Muscle layer of colon (tissue), 2 donors: Measurements from ENCODE around the gene AHCYL2.

ENCODE experiments used
- H3K27ac ChIP-seq: one replicate; pipeline ENCODE4 v1.7.0; 2013; ENCODE audit warnings: low read depth, mild to moderate bottlenecking, low read length, moderate library complexity
- H3K27me3 ChIP-seq, 2 donors: one replicate each; pipeline ENCODE4 v1.7.0; 2013; ENCODE audit warnings: low read length in 2 of 2, mild to moderate bottlenecking in 2 of 2; ENCODE audit not compliant: insufficient read depth in 2 of 2, control insufficient read depth in 1 of 2
- H3K36me3 ChIP-seq: one replicate; pipeline ENCODE4 v1.7.0; 2013; ENCODE audit warnings: mild to moderate bottlenecking, low read length; ENCODE audit not compliant: insufficient read depth
- H3K4me1 ChIP-seq: one replicate; pipeline ENCODE4 v1.7.0; 2013; ENCODE audit warnings: mild to moderate bottlenecking, low read length; ENCODE audit not compliant: insufficient read depth
- H3K4me3 ChIP-seq, 2 donors: one replicate each; pipeline ENCODE4 v1.7.0; 2013; ENCODE audit warnings: low read length in 2 of 2, low read depth in 1 of 2, mild to moderate bottlenecking in 1 of 2, moderate library complexity in 1 of 2
- H3K9ac ChIP-seq: one replicate; pipeline ENCODE4 v1.7.0; 2013; ENCODE audit warnings: low read length
- H3K9me3 ChIP-seq: one replicate; pipeline ENCODE4 v1.7.0; 2013; ENCODE audit warnings: mild to moderate bottlenecking, low read length
- donor health status: abdominal sarcoma.
- donor health status: Adenocarcinoma of cecum.

Gene AHCYL2

DNA sequence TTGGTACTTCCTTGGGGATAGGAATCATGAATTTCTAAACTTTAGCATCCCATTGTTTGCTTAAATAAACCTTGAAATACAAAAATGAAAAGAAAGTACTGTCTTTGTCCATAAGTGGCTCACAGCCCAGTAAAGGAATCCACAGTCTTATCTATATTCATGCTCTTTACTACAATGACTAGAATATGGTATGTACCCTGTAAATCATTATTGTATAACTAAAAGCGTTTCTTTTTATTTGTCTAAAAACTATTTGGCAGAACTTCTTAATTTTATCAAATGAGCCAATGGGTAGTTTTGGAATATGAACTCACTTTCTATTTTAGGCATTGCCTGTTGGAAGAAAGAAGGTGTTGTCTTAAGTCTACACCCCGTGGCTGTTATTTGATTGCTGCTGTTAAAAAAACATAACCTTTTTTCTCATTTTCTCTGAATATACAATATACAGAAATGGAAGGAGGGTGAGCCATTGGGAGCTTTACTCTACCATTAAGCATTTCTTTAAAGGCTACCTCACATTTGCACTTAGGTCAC, 197.0 kb downstream of the AHCYL2 start:
- H3K9me3 ChIP-seq, result no peaks in the 10 kb centered on the region

DNA sequence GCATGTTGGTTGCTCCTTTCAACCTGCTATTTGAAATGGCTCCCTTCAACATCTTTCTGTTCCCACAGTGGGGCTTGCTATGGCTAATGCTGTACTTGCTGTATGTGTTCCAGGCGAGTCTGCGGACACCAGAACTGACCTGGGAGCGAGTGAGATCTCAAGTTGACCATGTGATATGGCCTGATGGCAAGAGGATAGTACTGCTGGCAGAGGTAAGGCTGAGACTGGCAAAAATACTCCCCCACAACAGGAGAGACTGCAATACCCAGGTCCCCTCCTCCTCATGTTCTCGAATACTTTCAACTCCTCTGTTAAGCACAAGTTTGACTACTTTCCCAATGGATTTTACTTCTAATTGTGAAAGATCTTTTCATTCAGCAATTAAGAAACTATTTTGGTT, 197.9 kb downstream of the AHCYL2 start:
- peaks cover 30% of the 10 kb centered on the region for H3K36me3 ChIP-seq
- no peak overlapping the region for H3K4me3 ChIP-seq
- H3K27me3 ChIP-seq, result no peaks in the 10 kb centered on the region
- no peak overlapping the region for H3K27ac ChIP-seq
- H3K4me1 ChIP-seq, result no peaks in the 10 kb centered on the region
- no peak overlapping the region for H3K9ac ChIP-seq
- H3K9me3 ChIP-seq, result no peaks in the 10 kb centered on the region

More for the DNA sequence above, 197.0 kb downstream of the AHCYL2 start:
- Histone ChIP-seq H3K9ac (no peak overlapping the region), H3K4me3 (no peak overlapping the region), H3K27ac (no peak overlapping the region), H3K4me1 (no peaks in the 10 kb centered on the region), H3K36me3 (peaks cover 22% of the 10 kb centered on the region), H3K27me3 (no peaks in the 10 kb centered on the region)

DNA sequence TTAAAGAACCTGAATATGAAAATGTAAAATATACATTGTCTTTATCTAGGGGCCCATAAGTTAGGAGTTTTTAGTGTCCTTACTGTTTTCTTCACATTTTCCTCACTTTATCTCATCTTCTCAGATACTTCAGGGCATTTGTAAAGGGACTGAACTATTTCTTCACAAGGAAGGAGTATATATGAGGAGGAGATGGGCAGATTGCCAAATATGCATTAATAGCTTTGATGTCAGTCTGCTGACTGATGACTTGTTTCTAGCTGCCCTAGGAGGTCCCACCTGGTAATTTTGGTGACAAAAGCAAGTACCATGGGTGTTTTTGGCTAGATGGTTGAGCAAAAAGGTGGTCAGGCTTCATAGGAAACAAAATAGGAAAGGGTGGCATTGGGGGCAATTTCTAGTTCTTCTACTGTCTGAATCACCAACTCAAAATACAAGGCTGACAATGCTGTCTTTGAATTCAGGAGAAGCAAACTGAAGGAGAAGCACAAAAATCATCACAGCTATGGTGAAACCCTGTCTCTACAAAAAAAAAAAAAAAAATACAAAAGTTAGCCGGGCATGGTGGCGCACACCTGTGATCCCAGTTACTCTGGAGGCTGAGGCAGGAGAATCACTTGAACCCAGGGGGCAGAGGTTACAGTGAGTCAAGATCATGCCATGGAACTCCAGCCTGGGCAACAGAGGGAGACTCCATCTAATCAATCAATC, 199.0 kb downstream of the AHCYL2 start:
- Histone ChIP-seq H3K27ac (no peak overlapping the region), H3K9ac (no peak overlapping the region), H3K4me1 (no peaks in the 10 kb centered on the region), H3K9me3 (no peaks in the 10 kb centered on the region), H3K36me3 (peaks cover 30% of the 10 kb centered on the region), H3K4me3 (no peak overlapping the region), H3K27me3 (no peaks in the 10 kb centered on the region)

DNA sequence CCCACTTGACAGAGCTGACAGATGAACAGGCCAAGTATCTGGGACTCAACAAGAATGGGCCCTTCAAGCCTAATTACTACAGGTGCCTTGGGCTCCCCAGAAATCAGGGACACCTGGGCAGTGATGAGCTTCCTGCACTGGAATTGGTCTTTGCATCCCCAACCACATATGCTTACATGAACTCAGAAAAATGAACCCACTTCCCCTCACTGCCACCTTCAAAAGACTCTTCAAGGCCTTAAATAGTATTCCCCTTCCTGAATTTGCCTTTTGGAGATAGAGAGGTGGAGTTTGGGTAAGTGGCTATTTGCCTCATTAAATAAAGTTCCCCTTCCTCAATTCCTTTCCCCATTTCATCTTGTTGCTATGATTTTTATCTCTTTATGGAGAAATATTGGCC, 201.7 kb downstream of the AHCYL2 start:
- Histone ChIP-seq H3K4me3 (no peak overlapping the region), H3K9me3 (no peaks in the 10 kb centered on the region), H3K27me3 (peaks cover 0 to 3% of the 10 kb centered on the region in 2 donors), H3K27ac (no peak overlapping the region), H3K4me1 (no peaks in the 10 kb centered on the region), H3K36me3 (peaks cover 22% of the 10 kb centered on the region), H3K9ac (no peak overlapping the region)

DNA sequence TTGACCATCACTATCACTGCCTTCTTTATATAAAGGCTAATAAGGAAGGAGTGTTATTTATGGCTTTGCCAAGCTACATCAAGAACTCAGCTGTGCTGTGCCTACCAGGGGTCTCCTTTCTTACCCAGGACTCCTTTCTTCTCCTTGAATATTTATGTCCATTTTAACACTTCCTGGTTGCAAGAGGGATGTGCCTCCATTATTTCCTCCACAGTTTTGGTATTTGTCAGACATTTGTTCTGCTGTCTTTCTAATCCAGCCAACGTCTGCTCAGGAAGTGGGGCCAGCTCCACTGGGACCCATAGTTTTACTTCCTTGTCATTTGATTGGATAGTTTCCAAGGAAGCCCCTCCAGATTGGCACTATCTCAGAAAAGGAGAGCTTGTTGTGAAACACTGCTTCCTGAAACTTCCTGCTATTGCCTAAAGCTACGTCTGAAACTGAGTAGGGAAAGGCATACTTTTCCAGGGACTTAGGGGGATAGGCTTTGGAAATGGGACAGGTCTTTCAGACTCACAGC, 202.8 kb downstream of the AHCYL2 start:
- peaks cover under 1 to 12% of the 10 kb centered on the region in 2 donors for H3K27me3 ChIP-seq
- no peak overlapping the region for H3K9ac ChIP-seq
- H3K36me3 ChIP-seq, result peaks cover 20% of the 10 kb centered on the region
- H3K9me3 ChIP-seq, result no peaks in the 10 kb centered on the region
- H3K4me3 ChIP-seq, result no peak overlapping the region
- no peaks in the 10 kb centered on the region for H3K4me1 ChIP-seq
- H3K27ac ChIP-seq, result no peak overlapping the region

DNA sequence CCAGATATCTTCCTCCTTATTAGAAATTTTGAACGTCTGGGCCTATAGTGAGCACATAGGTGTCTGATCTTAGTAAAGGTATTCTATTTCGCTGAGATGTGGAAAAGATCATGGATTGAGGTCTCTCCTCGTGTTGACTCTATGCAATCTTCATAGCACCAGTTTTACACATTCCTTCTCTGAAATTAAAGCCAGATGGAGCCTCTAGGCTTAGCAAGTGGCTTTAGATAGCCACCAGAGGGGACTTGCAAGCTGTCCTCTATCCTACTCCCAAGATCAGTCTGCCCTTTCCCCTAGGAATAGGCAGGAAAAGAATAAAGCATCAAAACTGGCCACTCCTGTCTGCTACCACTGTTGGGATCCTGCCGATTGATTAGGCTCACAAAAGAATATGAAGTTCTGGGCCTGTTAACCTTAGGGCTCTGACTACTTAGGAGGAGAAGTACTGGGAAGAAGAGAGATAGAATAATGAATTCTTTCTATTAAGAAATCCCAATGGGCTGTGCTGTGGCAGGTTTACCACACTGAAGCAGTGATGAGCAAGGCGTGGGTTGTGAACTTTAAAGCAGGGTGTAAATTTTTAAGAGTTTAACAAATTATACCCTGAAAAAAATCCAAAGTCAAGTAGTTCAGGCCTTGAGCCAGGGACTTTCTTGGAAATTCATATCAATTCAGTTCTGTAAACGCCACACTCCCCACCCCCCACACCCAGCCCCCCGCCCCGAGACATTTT, 207.2 kb downstream of the AHCYL2 start:
- Histone ChIP-seq H3K27me3 (peaks cover 16 to 26% of the 10 kb centered on the region in 2 donors), H3K9ac (no peak overlapping the region), H3K36me3 (peaks cover 5% of the 10 kb centered on the region), H3K4me3 (no peak overlapping the region), H3K4me1 (peaks cover 13% of the 10 kb centered on the region), H3K9me3 (no peaks in the 10 kb centered on the region), H3K27ac (no peak overlapping the region)

DNA sequence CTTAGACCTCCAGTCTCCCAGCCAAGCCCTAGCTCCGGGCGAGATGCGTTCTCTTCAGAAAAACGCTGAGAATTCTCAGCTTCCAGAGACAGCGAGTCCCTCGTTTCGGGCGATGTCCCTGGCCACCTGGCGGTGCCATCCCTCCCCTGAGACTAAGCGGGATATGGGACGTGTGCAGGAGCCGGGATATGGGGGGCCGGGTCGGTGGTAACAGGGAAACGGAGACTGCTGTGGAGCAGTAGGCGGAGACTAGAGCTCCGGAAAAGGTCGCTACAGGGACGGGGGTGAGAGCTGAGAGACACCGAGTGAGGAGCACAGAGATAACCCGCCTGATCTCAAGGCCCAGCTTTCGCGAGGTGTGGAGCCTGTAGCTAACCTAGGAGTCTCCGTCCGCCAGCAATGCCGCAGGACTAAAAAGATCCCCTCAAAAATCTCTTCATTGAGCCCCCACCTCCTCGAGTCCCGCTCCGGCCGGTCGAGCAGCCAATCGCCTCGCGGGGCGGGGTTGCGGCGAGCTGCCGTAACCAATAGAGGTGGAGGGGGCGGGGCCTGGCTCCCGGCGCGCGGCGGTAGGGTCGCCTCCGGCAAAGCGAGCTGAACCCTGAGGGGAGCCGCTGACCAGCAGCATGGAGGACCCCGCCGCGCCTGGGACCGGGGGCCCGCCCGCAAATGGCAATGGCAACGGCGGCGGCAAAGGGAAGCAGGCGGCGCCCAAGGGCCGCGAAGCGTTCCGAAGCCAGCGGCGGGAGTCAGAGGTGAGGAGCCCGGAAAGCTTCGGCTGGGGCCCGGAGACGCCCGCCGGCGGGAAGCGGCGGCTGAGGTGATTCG, 209.2 kb downstream of the AHCYL2 start, which contains the start of gene STRIP2:
TSS of gene STRIP2 (plus strand) at position 586 of the 828 bp plus-strand sequence. CDS start at position 627, 41 bp downstream.
- Histone ChIP-seq H3K27me3 (peaks cover 16 to 26% of the 10 kb centered on the region in 2 donors), H3K9ac (no peak within 1 kb of the TSS), H3K9me3 (no peaks in the 10 kb centered on the region), H3K4me1 (peaks cover 13% of the 10 kb centered on the region), H3K4me3 (peak within 1 kb of the TSS; percentile 71 to 76), H3K27ac (peak within 1 kb of the TSS; percentile 29), H3K36me3 (no peaks in the 10 kb centered on the region)

DNA sequence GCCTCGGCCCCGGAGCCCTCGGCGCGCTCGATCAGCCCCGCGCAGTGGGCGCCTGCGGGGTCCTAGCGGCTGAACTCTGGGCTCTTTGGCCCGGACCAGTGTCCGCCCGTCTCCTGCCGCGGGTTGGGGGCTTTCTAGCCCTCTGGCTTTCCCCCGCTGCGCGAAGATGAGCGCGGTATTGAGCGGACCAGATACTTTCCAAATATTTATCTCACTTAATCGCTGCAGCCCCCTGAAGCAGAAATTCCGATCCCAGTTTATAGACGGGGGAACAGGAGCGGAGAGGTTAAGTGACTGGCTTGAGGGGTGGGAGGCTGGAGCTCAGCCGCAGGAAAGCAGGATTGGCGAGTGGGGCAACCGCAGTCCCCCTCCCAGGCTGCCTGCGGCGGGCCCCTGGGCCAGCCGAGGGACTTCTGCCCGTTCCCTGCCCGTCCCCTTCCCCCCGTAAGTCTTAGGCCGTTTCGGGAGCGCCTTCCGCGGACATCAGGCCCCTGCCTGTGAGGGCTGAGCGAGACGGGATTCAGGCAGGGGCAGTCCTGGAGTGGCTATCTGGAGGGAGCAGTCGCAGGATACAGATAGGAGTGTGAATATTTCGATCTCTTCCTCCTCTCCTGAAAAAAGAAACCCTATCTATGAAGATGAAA, 210.0 kb downstream of the AHCYL2 start:
- H3K4me3 ChIP-seq, result peak overlapping the region; percentile 71 to 76
- H3K36me3 ChIP-seq, result no peaks in the 10 kb centered on the region
- H3K9me3 ChIP-seq, result no peaks in the 10 kb centered on the region
- peaks cover 16 to 26% of the 10 kb centered on the region in 2 donors for H3K27me3 ChIP-seq
- H3K9ac ChIP-seq, result no peak overlapping the region
- H3K27ac ChIP-seq, result peak overlapping the region; percentile 29
- peaks cover 13% of the 10 kb centered on the region for H3K4me1 ChIP-seq

DNA sequence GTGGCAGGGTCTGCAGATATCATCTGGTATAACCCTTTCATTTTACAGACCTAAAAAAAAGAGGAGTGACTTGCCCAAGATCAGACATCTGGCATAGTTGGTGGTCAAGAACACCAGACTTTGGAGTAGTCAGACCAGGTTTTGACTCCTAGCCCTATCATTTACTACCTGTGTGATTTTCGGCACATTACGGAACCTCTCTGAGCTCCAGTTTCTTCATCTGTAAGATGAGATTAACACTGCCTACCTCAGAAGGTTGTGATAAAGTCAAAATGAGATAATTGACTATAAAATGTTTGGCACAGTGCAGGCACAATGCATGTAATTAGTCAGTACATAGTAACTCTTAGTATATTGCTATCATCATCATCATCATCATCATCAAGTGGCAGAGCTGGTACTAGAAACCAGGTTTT, 210.6 kb downstream of the AHCYL2 start:
- H3K4me1 ChIP-seq, result peaks cover 13% of the 10 kb centered on the region
- H3K27me3 ChIP-seq, result peaks cover 16 to 26% of the 10 kb centered on the region in 2 donors
- no peak overlapping the region for H3K27ac ChIP-seq
- H3K9ac ChIP-seq, result no peak overlapping the region
- H3K9me3 ChIP-seq, result no peaks in the 10 kb centered on the region
- no peaks in the 10 kb centered on the region for H3K36me3 ChIP-seq
- peak overlapping the region in 1 of 2 donors; percentile 76 for H3K4me3 ChIP-seq

DNA sequence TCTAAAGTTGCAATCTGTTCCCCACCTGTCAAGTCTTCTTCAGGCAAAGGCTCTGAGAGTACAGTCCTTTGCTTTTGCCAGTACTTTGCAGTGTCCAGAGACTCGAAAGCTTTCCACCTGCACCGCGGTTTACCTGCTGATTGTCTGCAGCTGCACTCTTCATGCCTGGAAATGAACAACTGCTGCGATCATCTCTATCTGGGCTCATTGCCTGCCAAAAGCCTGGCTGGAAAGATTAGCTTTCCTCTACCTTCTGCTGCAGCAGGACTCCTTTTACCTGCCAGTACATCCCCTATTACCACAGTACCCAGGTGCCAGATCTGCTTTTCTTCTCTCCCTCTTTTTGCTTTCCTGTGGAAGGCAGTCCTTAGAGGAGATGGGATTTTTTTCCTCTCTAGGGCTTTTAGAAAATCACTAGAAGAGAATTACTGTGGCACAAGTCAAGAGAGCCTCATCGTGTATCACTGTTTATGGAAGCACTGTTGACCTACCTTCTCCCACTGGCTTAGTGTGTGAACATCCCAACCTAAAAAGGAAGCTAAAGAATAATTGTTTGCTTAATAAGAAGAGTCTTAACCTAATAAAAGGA, 211.6 kb downstream of the AHCYL2 start:
- Histone ChIP-seq H3K9me3 (no peaks in the 10 kb centered on the region), H3K9ac (no peak overlapping the region), H3K27me3 (peaks cover 16 to 24% of the 10 kb centered on the region in 2 donors), H3K4me1 (peaks cover 13% of the 10 kb centered on the region), H3K27ac (no peak overlapping the region), H3K4me3 (no peak overlapping the region), H3K36me3 (no peaks in the 10 kb centered on the region)
